HG02798 (cell line): Measurements from ENCODE around the gene SPDYE5.

Experiments
- ATAC-seq: cut with Tn5 transposase; IDR thresholded peaks from one replicate; pipeline ENCODE4 v1.9.1; 2021; ENCODE audit warnings: mild to moderate bottlenecking; ENCODE audit not compliant: unreplicated experiment, poor library complexity

SPDYE5 gene

DNA sequence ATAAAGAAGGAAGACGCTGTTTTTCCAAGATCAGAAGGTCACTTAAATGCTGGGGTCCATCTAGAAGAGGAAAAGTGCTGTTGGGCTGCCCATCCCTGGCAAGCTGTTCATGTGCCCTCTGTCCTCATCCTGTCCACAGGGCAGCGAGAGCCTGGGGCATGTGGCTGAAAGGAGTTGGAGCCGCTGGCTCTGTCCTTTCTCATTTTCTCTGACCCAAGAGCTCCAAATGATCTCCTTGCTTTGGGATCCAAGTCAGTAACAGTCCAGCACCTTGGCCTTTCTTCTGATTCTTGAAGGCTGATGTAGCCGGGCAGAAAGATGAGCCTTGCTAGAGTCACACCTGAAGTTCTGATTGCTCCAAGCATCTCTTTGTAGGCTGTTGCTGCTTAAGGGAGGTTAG lies 44.4 kb downstream of the SPDYE5 start:
- ATAC-seq = no peak

DNA sequence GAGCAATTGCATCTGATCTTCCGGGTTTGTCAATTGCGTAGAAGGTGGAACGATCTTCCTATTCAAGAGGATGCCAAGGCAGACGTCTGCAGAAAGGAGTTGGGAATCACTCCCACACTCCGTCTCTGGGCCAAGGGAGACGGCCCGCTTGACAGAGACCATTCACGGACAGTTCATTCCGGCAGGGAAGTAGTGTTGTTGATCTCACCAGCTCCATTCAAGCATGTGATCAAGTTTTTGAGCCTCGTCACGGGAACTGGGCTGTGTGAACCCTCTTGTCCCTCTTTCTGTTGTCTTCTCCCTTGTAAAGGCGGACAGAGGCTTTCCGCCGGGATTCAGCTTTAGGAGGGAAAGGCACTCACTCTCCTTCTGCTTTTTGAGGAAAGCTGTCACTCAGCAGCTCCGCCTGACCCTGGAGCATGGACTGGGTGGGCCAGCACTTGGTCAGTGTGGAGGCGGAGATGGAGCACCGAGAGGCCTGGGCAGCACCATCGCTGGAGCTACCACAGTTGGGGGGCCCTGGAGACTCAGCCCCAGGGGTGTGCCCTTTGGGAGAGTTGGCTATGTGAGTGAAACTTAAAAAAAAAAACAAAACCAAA lies 44.9 kb downstream of the SPDYE5 start:
- ATAC-seq = no peak

DNA sequence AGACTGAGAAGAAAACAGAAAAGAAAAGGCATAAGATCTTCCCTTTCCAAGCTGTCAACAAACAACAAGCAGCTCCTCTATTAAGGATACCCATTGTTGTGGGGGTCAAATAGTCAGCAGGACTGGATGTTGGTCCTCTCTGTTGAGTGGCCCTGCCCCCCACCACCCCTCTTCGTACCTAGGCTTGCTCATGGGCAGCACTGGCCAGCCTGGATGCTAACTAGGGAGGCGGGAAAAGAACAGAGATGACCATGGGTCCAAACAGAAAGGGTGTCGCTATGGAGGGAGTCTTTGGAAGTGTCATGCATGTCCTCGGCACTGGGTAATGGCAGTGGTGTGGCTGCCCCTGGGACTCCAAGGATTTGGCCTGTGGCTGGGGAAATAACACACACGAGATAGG lies 45.6 kb downstream of the SPDYE5 start:
- no peak for ATAC-seq

GRCh38 chr7:75546237-75547015 lies 54.3 kb downstream of the SPDYE5 start:
- ATAC-seq = no peak
